ENCODE measurements around the gene PDE6A. TPM values are rescaled to one million over a fixed set of nuclear protein-coding genes. Genes with fewer than 3 reads are reported as not detected.

The PDE6A gene
- total and polyA plus RNA-seq, 2 of the 13 experiments (the other 11 are each of a cell fraction or from before 2014, with no cell fraction given): 0.01 TPM; not detected in 1

GRCh38 chr5:149822301-149822700 is 122.3 kb downstream of the PDE6A start:
- intact Hi-C loops (cut with micrococcal nuclease; ENCODE audit: unreplicated experiment): no loop called here
- in situ Hi-C loops (cut with HindIII; ENCODE audit: extremely low pct_ligation_motif_present, low pct_unique_long_range_greater_than_20kb): no loop called here
- CTCF ChIA-PET (ENCODE audit: low intra/inter-chr PET ratio, low total read pairs): no interaction called here

More at GRCh38 chr5:149822301-149822700, 122.3 kb downstream of the PDE6A start:
- H3K9me3 ChIP-seq (ENCODE audit: low read length): no peaks in the 10 kb centered on the region
- H3K4me1 ChIP-seq (ENCODE audit: insufficient read depth, low read length): peaks cover 9% of the 10 kb centered on the region; the same call in 1 of the 2 replicates
- DNase-seq (ENCODE audit: low spot score): no peak
- H3K79me2 ChIP-seq (ENCODE audit: insufficient read depth, low read length): no peaks in the 10 kb centered on the region
- no peak for FAIRE-seq
- H3K4me2 ChIP-seq (ENCODE audit: low read depth, low read length): no peak overlapping the region
- H4K20me1 ChIP-seq (ENCODE audit: insufficient read depth, low read length): no peaks in the 10 kb centered on the region
- no peak for TF ChIP-seq RXRB (CRISPR knock-in tag; IDR thresholded peaks at IDR 0.05; ENCODE audit: borderline replicate concordance)
- TF ChIP-seq MYC (CRISPR knock-in tag; IDR thresholded peaks at IDR 0.05; ENCODE audit: borderline replicate concordance): no peak
- TF ChIP-seq POGZ (CRISPR knock-in tag; IDR thresholded peaks at IDR 0.05): no peak
- no peak for TF ChIP-seq SRSF9 (IDR thresholded peaks at IDR 0.05; ENCODE audit: borderline replicate concordance, insufficient read depth, low read depth, low read length, poor library complexity, severe bottlenecking)
- no peak for TF ChIP-seq LRRFIP1 (CRISPR knock-in tag; conservative IDR thresholded peaks at IDR 0.05)
- no peak for TF ChIP-seq TFDP2 (CRISPR knock-in tag; IDR thresholded peaks at IDR 0.05)
- 100% methylated on average over 2 of the region's 5 CpGs for WGBS (ENCODE audit: low lambda C conversion rate)
- no peak overlapping the region for H3K9ac ChIP-seq (ENCODE audit: insufficient read depth, low read depth, low read length)
- H2AFZ ChIP-seq (ENCODE audit: low read length): no peak overlapping the region
- no peak for ATAC-seq
- no TSS peak for BruUV-seq (replicated peaks)
- no peak overlapping the region for H3K27ac ChIP-seq (ENCODE audit: extremely low read length, insufficient read depth, low read length)
- POLR2A ChIA-PET: no interaction called here
- H3K4me3 ChIP-seq (replicated peaks in 1 of 3; ENCODE audit: insufficient read depth in 1 of 3, low read depth in 2 of 3, low read length in 3 of 3): no peak overlapping the region
- no peaks in the 10 kb centered on the region; a peak in 2 of 5 replicates for H3K36me3 ChIP-seq (replicated peaks in 1 of 2; ENCODE audit: control insufficient read depth in 1 of 2, insufficient read depth in 2 of 2, low read length in 2 of 2)
- H3K27me3 ChIP-seq (ENCODE audit: control insufficient read depth in 1 of 2, insufficient read depth in 2 of 2, low read length in 2 of 2): no peaks in the 10 kb centered on the region
